Hepatocyte (in vitro differentiated cells): ENCODE results near the gene NR1D2.

Experiments
- CTCF ChIP-seq: fragments of 200-600 bp; sonication (generic); IDR thresholded peaks from 2 replicates; pipeline ENCODE4 v1.5.1; 2016; ENCODE audit warnings: antibody characterized with exemption, mild to moderate bottlenecking; ENCODE audit not compliant: poor library complexity
- EZH2 ChIP-seq: fragments of 200-600 bp; sonication (generic); IDR thresholded peaks from 2 replicates; pipeline ENCODE4 v1.6.1; 2016; ENCODE audit warnings: antibody characterized with exemption, mild to moderate bottlenecking, borderline replicate concordance
- EZH2phosphoT487 ChIP-seq: fragments of 200-600 bp; sonication (generic); IDR thresholded peaks from one replicate; pipeline ENCODE4 v1.6.1; 2018; ENCODE audit warnings: antibody characterized with exemption, mild to moderate bottlenecking, low read depth, moderate library complexity; ENCODE audit not compliant: unreplicated experiment, severe bottlenecking

GRCh38 chr3:23995219-23995618, 50.1 kb downstream of the NR1D2 start:
- TF ChIP-seq CTCF (no peak), EZH2phosphoT487 (no peak), EZH2 (no peak)
